NCI-H446 treated with DMSO at 0.1 percent for 48 hours (cell line): ENCODE data around the gene USP24.
A peak's percentile ranks its signal among the peaks of the same experiment; 100 is the strongest.

Source experiments
- DNase-seq: peaks from one replicate; lab custom pipeline; 2025; lab: John Stamatoyannopoulos, UW

USP24 gene

DNA sequence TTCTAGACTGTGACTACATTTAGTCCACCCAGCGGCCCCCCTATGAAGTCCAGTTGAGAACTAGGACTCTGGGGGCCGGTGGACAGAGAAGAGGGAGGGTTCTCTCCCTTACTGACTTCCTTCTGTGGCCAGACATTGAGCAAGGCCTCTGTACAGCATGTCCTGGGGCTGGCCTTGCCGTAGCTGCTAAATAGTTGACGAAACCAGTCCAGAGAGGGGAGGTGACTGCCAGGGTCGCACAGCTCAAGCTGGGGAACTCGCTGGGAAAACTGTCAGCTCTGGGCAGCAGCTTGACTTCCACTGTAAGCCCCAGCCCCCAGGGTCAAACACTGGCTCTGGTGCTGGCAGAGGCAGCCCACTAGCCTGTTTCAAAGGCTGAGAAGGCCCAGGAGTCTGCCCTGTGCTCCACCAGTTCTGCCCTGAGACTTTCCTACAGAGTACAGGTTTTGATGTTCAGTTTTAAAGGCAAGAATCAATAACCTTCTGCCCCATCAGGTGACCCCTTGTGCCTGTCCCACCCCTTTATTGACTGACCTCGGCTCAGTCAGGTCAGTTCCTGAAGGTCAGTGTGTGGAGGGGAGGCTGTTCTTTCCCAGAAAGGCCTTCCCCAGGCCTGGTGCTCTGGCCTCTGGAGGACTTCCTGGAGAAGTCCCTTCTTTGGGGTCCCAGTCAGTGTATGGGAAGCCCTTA is 161.8 kb downstream of the USP24 start:
- no peak for DNase-seq

DNA sequence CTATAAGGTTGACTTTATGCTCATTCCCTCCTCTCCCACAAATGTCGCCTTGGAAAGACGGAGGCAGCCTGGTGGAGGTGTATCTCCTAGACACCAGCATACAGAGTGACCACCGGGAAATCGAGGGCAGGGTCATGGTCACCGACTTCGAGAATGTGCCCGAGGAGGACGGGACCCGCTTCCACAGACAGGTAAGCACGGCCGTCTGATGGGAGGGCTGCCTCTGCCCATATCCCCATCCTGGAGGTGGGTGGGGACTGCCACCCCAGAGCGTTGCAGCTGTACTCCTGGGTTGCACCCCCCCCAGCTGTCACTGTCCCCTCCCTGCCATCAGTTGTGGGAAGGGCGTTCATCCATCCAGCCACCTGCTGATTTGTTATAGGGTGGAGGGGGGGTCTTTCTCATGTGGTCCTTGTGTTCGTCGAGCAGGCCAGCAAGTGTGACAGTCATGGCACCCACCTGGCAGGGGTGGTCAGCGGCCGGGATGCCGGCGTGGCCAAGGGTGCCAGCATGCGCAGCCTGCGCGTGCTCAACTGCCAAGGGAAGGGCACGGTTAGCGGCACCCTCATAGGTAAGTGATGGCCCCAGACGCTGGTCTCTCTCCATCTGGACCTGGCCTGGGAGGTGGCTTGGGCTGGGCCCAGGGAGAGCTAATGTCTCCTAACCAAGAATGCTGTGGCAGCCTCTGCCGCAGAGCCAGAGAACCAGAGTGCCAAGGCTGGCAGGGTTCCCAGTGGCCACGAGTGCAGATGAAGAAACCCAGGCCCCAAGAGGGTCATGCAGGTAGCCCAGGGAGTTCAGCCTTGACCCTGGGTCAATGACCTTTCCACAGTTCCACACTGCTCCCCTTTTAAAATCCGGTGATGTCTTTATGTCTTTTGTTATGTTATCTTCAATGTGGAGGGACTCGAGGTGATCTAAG is 162.7 kb downstream of the USP24 start:
- DNase-seq = no peak

DNA sequence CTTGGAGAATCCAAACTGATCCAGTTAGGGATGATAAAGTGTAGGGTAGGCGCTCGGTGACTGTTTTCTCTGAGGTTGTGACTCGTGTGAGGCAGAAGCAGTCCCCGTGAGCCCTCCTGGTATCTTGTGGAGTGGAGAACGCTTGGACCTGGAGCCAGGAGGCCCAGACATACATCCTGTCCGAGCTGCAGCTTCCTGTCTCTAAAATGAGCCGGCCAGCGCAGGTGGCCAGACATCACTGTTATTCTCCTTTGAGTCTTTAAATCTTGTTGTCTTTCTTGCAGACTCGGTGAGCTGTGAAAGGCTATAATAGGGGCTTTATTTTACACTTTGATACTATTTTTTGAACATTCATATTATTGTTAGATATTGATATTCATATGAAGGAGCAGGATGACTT is 163.5 kb downstream of the USP24 start:
- DNase-seq = no peak

DNA sequence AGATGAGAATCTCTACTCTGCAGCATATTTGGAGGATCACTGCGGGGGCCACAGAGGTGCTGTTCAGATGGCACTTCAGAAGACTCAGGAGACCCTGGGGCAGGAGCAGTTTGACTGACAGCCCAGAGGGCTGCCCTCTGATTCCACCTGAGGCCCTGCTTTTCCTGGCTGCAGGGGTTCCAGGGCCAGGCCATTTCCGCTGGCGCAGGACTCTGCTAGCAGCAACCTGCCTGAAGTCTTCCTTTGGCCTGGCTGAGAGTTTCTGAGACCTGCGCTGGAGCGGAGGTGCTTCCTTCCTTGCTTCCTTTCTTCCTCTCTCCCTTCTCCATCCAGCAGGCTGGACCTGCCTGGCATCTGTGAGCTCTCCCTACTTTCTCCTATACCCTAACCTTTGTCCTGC is 164.0 kb downstream of the USP24 start:
- no peak for DNase-seq

DNA sequence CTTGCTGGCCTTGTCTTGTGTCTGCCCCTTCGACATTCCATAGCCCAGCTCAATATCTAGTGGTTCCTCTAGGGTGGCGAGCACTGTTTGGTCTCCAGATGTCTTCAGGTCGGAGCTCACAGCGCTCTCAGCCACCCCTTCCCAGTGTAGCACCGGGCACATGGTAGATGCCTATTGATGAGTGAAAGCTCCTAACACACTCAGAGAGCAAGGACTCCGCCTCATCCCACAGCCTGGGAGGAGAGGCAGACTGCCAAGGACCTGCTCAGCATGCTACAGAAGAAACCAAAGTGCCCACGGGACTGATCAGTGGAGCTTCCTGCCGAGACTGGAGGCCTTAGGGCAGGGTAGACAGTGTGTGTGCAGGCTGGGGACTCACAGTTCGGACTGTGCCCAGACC is 164.9 kb downstream of the USP24 start:
- peak; percentile 69 for DNase-seq

DNA sequence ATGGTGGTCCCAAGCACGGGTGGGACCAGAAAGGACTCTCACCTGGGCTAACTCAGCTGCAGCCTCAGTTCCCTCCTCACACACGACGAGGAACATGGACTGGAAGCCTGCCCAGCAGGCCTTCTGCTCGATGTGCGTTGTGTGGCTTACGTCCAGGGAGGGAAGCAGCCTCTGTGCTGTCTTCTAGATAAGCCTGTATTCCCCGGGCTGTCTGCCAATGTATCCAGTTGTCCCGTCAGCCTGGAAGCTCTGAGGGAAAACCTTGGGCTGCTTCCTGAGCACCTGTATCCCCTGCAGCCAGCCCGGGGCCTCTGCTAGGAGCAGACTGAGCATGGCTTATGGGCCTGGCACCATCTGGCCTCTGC is 165.3 kb downstream of the USP24 start:
- DNase-seq = peak; percentile 80

DNA sequence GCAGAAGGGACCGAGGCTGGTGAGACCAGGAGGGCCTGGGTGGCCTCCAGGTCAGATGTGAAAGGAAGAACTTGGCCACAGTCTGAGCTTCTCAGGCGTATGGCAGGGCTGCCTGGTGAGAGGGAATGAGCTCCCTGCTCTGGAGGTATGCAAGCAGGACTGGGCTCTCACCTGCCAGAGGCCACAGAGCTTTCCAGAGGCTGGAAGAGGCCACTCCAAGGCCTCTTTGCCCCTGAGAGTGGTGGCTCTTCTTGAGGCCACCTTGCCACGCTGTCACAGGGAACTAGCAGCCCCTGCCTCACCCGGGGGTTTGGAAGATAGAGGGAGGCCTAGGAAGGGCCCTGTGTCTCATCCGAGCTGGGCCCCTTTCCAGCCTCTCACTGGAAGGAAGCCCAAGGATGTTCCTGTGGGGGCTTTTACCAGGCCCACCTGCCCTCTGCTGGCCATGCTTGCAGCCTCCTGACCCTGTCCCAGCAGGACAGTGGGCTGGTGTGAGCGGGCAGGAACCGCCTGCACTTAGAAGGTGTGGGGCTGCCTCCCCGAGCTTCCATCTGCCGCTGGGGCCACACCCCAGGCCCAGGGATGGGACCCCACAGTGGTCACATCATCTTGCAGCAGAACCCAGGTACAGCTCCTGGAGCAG is 165.8 kb downstream of the USP24 start:
- DNase-seq = no peak

DNA sequence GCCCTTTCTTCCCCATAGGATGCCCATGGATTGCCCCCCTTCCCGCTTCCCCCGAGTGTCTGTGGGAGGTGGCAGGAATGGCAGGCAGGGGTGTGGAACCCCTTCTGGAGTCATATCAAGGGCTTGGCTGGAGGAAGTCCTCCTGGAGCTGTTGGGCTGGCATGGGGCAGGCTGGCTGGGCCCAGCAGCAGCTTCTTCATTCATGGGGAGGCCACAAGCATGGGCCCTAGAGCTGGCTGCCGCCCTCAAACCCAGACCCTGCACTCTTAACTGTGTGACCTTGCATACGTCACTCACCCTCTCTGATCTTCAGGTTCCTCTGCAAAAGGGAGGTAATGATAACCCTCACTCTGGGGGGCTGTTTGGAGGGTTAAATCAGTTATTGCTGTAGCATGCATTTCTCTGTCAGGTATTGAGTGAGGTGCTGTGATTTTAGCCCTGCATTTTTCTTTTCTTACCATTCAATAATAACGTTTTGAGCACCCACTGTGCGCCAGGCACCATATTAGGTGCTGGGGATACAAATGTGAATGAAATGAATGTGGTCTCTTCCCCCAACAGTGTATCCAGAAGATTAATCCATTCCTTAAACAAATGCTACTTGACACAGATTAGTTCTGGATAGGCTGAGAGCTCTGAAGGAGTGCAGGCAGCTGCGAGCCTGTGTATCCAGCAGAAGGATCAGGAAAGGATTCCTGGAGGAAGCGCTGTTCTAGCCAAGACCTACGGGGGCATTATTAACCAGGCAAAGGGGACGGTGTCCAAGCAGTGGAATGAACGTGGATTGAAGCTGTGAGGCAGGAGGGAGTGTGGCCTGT is 166.5 kb downstream of the USP24 start:
- DNase-seq = no peak

DNA sequence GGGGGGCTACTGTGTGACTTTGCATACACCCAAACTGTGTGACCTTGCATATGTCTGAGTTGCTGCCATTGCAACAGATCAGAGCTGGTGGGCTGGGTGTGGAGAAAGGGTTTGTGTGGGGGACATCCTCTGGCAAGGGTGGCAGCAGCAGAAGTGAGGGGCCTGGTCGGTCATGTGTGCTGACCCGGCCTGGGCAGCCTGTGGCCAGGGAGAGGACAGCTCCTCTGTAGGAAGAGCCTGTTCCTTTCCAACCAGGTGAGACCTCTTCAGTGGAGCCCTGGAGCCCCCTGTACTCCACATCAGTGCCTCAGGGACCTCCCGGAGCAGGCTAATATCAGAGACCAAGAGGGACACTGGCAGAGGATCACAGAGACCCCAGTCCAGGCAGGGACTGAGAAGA is 167.6 kb downstream of the USP24 start:
- DNase-seq = no peak

DNA sequence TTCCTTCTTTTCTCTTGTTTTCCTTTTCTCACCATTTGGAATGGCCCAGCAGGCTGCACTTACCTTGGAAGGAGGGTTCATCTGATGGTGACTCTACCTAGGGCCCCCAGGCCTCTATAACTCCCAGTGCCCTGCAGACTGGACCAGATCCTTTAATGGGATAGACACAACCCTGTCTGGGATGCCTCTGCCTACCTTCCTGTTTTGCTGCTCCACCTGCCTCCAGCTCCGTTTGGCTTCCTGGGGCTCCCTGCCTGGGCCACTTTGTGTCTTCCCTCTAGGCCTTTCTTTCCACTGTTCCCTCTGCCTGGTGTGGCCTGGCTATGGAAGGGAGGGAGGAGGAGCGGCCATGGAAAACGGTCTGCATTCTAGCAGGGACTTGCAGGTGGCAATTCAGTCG is 168.3 kb downstream of the USP24 start:
- DNase-seq = no peak

DNA sequence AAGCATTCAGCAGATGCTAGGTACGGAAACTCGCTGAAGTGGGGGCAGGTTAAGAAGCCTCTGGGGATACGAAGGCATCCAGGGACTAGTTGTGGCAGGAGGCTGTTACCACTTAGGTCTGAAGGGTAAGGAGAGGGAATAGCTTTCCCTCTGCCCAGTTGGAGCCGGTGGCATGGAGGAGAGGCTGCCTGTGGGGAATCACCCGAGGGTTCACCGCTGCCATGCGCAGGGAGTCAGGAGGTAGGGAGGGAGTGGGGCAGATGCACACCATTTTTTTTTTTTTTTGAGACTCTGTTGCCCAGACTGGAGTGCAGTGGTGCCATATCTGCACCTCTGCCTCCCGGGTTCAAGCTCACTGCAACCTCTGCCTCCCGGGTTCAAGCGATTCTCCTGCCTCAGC is 169.7 kb downstream of the USP24 start:
- no peak for DNase-seq

DNA sequence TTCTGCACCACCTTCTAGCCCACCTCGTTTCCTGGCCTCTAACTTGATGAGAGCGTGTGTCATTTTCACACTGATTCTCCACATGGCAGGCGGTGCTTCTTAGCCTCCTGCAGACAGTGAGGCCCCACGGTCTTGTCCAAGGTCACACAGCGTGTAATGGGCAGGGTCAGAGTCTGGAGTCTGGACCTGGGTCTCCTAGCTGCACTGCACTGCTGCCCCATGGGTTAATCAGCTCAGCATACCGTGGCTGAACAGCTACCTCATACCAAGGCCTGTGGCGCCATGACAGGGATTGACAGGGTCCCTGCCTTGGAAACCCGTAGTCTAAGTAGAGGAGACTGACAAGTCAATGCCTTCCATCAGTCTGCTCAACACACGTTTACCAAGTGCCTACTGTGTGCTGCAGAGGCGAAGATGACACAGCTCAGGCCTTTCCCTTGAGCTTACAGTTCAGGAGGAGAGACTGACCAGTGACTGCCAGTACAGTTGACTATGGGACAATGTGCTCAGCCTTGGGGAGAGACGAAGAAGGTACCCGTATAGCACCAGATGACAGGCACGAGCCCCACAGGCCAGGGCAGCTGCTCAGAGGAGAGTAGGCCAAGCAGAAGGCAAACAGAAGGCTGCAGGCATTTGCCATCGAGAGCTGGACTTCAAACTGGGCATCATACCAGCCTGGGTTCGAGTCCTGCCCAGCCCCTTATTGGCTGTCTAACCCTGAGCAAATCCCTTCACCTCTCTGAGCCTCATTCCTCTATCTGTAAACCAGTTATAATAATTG is 170.4 kb downstream of the USP24 start:
- no peak for DNase-seq

DNA sequence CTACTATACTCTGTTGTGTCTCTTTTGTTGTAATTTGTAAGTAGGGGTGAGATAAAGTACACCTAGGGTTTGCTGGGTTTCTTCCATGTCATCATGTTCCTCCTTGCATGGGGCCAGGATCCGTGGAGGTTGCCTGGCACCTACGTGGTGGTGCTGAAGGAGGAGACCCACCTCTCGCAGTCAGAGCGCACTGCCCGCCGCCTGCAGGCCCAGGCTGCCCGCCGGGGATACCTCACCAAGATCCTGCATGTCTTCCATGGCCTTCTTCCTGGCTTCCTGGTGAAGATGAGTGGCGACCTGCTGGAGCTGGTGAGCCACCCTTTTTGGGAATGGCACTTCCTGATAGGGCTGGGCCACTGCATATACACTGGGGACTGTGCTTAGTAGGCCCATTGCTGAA is 171.4 kb downstream of the USP24 start:
- DNase-seq = no peak

DNA sequence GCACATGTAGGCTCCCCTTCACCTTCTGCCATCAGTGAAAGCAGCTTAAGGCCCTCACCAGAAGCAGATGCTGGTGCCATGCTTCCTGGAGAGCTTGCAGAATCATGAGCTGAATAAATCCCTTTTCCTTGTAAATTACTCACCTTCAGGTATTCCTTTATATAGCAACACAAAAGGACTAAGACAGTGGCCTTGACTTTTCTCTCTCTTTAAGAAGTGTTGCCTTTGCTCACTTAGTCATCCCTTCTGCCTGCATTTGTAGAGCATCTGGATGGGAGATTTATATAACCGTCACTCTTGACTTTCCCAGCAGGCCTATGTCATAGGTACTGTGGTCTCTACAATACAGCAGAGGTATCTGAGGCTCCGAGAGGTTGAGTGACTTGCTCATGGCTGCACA is 172.2 kb downstream of the USP24 start:
- no peak for DNase-seq

DNA sequence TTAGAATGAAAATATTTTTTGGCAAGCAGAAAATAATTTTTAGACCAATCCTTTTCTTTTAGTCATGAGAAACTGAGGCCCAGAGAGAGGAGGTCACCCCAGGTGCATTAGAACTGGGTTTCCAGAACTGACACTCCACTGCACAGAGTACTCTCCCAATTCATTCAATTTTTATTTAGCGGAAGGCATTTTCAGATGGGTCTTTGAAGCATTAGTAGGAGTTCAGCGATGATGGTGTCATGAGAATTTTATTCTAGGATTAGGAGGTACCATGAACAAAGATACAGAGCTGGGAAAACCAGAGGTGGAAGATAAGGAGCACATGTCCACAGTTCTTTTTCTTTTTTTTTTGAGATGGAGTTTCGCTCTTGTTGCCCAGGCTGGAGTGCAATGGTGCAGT is 173.6 kb downstream of the USP24 start:
- no peak for DNase-seq

DNA sequence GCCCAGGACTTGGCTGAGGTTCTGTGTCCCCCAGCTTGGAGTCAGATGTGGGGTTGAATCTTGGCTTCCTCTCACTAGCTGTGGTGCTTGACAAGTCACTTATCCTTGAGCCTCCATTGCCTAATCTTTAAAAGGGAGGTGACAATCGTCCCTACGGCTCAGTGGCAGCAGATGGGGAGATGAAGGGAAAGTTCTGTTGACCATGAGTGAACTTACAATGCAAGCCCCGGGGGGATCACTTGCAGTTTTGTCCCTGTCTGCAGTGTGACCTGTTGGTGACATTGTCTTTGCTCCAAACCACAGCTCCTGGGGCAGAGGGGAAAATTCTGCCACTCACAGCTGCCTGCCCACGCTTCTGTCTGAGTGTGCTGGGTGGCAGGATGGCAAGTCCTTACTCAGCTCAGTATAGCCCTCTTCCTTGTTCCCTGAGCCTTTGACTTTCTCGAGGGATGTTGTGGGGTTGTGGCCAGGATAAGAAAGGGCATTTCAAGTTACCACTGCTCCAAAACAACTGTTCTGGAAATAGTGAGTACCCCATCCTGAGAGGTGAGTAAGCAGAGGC is 174.2 kb downstream of the USP24 start:
- no peak for DNase-seq

DNA sequence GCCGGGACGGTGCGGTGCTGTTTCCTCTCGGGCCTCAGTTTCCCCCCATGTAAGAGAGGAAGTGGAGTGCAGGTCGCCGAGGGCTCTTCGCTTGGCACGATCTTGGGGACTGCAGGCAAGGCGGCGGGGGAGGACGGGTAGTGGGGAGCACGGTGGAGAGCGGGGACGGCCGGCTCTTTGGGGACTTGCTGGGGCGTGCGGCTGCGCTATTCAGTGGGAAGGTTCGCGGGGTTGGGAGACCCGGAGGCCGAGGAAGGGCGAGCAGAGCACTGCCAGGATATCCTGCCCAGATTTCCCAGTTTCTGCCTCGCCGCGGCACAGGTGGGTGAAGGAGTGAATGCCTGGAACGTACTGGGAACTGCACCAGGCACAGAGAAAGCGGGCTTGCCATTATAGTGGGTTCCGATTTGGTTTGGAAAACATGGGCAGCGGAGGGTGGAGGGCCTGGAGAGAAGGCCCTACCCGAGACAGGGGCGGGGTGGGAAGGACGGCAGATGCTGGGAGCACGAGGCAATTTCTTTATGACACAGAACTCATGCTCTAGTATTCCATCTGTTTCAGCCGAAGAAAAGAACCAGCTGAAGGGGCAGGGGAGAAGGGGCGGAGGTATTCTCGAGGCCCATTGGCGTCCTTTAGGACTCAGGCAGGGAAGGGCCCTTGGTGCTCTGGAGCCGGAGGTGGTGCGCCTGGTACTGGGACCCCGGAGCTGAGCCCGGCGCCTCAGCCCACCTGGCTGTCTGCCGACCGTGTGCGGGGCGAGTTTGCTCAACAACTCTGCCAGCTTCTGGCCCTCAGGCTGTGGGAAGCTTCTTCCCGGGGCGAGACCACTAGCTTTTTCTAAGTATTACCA is 174.9 kb downstream of the USP24 start:
- no peak for DNase-seq

DNA sequence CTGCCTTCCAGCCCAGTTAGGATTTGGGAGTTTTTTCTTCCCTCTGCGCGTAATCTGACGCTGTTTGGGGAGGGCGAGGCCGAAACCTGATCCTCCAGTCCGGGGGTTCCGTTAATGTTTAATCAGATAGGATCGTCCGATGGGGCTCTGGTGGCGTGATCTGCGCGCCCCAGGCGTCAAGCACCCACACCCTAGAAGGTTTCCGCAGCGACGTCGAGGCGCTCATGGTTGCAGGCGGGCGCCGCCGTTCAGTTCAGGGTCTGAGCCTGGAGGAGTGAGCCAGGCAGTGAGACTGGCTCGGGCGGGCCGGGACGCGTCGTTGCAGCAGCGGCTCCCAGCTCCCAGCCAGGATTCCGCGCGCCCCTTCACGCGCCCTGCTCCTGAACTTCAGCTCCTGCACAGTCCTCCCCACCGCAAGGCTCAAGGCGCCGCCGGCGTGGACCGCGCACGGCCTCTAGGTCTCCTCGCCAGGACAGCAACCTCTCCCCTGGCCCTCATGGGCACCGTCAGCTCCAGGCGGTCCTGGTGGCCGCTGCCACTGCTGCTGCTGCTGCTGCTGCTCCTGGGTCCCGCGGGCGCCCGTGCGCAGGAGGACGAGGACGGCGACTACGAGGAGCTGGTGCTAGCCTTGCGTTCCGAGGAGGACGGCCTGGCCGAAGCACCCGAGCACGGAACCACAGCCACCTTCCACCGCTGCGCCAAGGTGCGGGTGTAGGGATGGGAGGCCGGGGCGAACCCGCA is 175.7 kb downstream of the USP24 start, which contains the start of gene PCSK9:
Gene PCSK9 (plus strand): TSS at position 207 of the 741 bp plus-strand sequence. CDS start 290 bp downstream, at position 497.
- DNase-seq = no peak

DNA sequence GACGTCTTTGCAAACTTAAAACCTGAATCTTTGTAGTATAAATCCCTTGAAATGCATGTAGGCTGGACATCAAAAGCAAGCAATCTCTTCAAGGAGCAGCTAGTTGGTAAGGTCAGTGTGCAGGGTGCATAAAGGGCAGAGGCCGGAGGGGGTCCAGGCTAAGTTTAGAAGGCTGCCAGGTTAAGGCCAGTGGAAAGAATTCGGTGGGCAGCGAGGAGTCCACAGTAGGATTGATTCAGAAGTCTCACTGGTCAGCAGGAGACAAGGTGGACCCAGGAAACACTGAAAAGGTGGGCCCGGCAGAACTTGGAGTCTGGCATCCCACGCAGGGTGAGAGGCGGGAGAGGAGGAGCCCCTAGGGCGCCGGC is 176.2 kb downstream of the USP24 start:
- no peak for DNase-seq

DNA sequence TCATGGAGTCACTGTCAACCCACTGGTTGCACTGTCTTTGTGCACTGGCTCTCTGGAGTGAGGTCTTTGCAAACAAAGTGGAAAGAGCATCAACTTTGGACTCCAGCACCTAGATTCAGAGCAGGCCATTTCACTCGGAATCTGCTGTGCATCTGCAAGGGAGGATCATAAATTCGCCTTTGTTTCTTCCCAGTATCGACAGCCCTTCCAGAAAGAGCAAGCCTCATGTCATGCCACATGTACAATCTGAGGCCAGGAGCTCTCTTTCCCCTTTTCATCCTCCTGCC is 176.7 kb downstream of the USP24 start:
- DNase-seq = no peak
